ENCODE data around the gene PCDHB15.

Gene PCDHB15

DNA sequence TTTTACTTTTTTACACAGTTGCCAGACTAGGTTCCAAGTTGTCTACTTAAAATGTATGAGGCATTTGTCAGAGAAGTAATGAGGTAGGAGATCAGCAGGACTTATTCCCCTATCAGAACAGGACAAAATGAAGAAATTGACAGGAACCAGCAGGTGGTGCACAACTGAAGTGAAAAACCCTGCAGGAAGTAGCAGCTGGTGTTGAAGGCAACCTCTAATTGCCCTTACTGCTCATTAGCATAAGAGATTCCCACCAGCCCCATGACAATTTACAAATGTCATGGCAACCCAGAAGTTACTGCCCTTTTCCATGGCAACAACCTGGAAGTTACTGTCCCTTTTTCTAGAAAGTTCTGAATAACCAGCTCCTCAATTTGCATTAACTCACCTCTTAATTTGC lies 5.4 kb downstream of the PCDHB15 start:
- no peak for DNase-seq (ENCODE audit: low read depth)

DNA sequence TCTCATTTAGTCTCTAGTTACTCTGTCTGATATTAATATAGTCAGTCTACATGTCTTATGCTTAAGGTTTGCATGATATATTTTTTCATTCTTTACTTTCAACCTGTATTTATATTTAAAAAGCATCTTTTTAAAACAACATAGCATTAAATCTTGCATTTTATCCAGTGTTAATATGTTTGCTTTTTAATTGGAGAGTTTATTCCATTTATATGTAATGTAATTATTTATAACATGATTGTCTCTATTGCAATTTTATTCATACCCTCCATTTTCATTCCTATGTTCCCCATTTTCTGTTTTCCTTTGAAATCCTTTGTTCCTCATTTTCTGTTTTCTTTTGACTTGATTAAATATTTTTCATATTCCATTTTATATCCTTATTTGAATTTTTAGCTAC lies 13.3 kb downstream of the PCDHB15 start:
- no peak for DNase-seq (ENCODE audit: low read depth)

DNA sequence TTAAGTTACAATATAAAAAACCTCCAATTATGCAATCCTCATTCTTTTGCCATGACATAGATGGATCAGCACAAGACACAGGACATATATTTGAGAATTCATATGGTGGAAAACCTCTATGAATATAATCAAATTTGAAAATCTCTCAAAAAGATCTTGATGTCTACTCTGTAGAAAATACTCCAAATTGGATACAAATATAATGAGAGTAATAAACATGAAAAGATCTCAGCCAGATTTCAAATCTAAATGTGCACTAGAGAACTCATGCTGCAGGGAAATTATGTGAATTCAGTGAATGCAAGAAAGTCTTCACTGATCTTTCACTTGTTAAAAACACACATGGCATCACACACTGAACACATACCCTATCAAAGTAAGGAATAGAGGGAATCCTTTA lies 13.8 kb downstream of the PCDHB15 start:
- DNase-seq (ENCODE audit: low read depth): no peak

DNA sequence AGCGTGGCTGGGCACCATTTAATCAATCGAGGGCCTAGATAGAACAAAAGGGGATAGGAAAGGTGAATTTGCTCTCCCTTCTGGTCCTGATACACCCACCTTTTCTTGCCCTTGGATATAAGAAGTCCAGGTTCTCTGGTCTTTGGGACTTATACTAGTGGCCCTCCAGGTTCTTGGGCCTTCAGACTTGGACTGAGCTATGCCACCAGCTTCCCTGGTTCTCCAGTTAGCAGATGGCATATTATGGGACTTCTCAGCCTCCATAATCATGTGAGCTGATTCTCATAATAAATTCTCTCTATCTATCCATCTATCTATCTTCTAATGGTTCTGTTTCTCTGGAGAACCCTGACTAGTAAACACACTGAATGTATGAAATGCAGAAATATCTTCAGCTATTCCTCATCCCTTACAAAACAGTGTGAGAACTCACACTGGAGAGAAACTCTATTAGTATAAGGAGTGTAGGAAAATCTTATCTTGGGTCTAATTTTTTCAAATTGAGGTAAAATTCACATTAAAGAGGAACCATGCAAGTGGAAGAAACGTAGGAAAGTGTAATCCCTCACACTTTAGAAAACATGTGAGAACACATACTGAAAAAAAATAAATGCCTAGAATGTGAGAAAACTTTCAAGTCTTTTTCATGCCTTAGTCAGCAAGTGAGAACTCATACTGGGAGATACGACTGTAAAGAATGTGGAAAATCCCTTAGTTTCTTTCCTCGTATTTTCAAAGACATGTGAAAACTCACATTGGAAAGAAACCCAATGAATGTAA lies 15.5 kb downstream of the PCDHB15 start:
- DNase-seq (ENCODE audit: low read depth): no peak

DNA sequence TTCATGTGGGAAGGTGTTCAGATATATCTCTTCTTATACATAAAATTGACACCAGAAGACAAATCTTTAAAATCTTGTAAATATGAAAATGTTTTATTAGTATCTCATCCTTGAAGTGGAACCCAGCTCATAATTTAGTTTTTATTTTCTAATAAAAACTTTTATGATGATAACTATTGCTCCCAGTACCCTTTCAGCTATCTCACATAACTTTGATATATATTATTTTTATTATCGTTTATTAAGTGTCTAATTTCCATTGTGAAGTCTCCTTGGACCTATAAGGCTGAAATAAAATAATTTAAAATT lies 16.0 kb downstream of the PCDHB15 start:
- no peak for DNase-seq (ENCODE audit: low read depth)

DNA sequence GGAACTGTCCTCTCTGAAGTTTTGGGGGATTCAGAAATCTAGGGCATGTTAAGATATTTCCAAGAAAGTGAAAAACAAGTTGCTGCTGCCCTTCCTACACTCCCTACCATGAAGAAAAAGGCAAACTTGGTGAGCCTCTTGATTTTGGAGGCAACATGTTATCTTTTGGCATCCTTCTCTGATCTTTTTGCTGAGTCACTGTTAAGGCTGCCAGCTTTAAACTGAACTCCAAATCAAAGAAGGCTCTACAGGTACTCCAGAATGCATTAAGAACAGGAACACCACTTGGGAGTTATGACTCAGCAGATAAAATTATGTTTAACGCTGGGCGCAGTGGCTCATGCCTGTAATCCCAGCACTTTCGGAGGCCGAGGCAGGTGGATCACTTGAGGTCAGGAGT lies 24.0 kb downstream of the PCDHB15 start:
- no peak for DNase-seq (ENCODE audit: low read depth)

DNA sequence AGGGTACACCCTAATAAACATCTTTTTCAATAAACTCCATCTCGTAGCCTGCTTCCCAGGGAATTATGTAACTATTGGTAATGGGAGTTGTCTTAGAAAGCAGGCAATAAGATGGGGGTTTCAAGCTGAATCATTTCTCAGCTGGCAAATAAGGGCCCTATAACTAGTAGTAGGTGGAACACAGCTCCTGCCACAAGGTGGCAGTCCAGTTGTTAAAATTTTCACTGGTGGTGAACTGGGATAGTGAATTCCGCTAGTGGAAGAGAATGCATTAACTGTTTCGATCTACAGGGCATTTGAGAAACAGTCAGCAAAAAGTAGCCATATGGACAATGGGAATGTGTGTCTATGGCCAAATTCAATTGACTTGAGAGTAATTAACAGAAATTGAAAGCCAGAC lies 27.7 kb downstream of the PCDHB15 start:
- DNase-seq (ENCODE audit: low read depth): no peak

DNA sequence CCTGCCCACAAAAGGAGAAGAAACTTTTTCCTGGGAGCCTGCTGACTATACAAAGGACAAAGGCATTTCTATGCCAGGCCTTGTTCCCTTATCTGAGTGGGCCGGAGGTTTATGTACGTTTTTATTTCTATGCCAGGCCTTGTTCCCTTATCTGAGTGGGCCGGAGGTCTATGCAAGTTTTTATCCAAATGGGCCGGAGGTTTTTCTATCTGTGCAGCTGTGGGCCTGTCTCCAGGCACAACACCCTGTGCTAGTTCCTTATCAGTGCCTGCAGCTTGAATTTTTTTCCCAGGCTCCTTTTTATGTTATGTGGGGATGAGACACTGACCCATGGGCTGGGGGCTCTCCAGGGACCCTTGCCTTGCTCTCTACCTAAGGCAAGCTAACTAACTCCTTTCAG lies 53.2 kb downstream of the PCDHB15 start:
- DNase-seq (ENCODE audit: low read depth): no peak
